M059J (cell line): ENCODE results near the gene ASCC1. TPM values are rescaled to one million over a fixed set of nuclear protein-coding genes. Genes with fewer than 3 reads are reported as not detected.
"Not testable (repeated sequence)": the region's sequence is repeated elsewhere in the genome, so short reads cannot be mapped to it uniquely, and the experiment has no call there.

Source experiments
- DNase-seq: peaks from one replicate; pipeline ENCODE4 v3.0.0-alpha.2; 2012; ENCODE audit warnings: low read depth
- total RNA-seq: library from RNA; depleted of rRNA; stranded (reverse); fragments of >200 nt; shearing (Covaris generic); gene quantifications from 2 replicates; pipeline ENCODE4 v1.2.3, GENCODE V29; 2014

ASCC1 gene
- total RNA-seq, 1 experiment from 2014 or later, result 37.1 TPM

DNA sequence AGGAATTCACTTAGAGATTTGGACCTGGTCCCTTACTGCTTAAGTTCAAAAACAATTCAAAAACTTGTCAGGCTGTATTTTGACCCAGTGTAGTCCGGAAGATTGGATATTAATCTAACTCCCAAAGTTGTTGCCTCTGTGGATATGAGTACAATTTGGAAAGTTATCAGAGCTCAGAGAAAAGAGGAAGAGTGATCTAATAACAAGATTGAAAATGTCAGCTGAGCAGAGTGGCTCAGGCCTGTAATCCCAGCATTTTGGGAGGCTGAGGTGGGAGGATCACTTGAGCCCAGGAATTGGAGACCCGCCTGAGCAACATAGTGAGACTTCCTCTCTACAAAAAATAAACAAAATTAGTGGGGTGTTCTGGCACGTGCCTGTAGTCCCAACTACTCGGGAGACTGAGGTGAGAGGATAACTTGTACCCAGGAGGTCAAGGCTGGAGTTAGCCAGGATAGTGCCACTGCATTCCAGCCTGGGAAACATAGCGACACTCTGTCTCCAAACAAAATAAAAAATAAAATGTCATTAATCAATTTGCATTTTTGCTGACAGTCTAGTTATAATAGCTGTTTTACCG is 3.2 kb upstream of the ASCC1 start:
- DNase-seq, result no peak

DNA sequence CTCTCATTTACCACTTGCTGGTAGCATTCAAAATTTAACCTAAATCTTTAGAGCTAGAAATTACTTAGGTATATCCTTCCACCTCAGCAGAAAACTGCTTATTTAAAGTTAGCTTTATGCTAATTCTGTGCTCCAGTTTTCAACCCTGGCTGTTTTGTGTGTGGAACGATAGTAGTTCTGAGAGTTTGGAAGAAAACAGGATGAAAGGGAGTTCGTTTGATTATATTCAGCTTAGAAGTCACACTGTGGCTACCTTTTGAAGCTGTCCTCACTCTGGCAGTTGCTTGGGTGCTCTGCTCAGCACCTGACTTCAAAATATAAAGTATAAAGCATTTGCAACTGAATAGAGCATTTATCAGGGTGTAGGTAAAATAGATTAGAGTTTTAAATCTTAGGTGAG is 2.6 kb upstream of the ASCC1 start:
- DNase-seq, result no peak

DNA sequence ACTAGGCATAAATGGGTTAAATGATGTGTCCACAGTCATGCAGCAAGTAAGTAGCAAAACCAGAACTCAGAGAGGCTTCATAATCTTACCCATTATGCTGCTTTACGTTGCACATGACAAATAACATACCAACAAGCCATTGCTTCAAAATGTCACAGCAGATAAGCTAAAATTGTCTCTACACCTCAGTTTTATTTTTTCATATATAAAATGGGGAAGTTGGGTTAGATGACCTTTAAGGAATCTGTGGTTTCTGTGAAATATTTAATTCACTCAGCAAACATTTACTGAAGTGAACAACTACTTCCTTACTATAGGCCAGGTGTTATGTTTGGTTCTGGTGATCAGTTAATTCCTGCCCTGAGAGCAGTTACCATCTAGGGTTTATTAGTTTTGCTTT is 2.2 kb upstream of the ASCC1 start:
- no peak for DNase-seq

DNA sequence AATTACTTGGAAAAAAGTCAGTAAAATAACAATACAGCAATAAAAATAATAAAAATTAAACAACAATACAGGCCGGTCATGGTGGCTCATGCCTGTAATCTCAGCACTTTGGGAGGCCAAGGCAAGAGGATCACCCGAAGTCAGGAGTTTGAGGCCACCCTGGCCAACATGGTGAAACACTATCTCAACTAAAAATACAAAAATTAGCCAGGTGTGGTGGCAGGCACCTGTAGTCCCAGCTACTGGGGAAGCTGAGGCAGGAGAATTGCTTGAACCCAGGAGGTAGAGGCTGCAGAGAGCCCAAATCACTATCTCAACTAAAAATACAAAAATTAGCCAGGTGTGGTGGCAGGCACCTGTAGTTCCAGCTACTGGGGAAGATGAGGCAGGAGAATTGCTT is 4.2 kb downstream of the ASCC1 start:
- DNase-seq, result not testable (repeated sequence)

DNA sequence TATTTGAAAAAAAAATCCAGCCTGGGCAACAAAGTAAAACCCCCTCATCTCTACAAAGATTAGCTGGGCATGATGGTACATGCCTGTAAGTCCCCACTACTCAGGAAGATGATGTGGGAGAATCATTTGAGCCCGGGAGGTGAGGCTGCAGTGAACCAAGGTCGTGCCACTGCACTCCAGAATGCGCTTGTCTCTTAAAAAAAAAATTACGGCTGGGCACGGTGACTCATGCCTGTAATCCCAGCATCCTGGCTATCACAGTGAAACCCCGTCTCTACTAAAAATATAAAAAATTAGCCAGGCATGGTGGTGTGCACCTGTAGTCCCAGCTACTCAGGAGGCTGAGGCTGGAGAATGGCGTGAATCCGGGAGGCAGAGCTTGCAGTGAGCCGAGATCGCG is 4.7 kb downstream of the ASCC1 start:
- peak; percentile 48 for DNase-seq

DNA sequence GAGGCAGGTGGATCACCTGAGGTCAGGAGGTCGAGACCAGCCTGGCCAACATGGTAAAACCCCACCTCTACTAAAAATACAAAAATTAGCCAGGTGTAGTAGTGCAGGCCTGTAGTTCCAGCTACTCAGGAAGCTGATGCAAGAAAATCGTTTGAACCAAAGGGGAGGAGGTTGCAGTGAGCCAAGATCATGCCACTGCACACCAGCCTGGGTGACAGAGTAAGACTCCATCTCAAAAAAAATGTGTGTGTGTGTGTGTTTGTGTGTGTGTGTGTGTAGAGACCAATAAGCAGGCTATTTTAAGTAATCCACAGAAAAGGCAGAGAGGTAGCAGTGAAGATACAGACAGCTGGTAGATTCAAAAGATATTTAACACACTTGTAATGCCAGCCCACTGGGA is 7.5 kb downstream of the ASCC1 start:
- not testable (repeated sequence) for DNase-seq

DNA sequence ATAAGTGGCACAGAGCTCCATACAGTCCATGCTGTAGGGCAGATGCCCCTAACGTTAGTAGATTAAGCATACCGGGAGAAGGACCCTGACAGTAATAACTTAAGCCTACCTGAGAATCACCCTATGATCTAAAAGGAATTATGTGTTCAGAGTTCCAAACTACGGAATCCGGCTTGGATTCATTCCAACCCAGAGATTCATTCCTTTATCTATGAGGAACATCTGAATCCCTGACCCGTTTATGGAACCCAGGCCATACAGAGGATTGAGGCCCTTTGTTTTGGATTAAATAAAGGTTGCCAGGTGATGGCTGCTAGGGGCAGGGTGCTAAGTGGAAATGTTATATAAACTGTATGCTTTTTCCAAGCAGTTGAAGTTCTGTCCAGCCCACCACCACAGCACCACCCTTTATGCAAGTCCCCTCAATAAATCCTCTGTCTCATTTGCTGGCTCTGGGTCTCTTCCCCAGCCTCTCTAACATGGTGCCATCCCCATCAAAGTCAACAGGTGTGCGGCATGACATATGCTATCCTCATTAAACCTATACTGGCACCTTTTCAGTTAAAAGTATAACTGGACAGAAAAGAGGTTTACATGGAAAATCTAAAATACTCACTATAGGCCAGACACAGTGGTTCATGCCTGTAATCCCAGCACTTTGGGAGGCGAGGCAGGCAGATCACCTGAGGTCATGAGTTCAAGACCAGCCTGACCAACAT is 9.4 kb downstream of the ASCC1 start:
- no peak for DNase-seq

DNA sequence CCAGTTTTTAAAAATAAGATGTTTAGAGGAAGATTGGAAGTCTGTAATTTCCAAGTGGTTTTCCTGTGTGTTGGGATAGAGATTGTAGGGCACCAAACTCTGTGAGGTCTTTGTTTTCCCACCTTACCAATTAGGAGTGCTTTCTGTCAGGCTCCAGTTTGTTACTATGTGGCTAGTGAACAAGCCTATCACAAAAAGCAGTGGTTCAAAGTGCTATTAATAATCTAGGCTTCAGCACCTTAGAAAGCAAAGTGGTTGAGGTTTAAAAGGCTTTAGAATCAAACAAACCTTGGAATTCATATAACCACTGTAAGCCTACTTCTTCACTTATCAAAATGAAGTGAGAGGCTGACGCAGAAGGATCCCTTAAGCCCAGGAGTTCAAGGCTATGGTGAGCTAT is 11.4 kb downstream of the ASCC1 start:
- no peak for DNase-seq

DNA sequence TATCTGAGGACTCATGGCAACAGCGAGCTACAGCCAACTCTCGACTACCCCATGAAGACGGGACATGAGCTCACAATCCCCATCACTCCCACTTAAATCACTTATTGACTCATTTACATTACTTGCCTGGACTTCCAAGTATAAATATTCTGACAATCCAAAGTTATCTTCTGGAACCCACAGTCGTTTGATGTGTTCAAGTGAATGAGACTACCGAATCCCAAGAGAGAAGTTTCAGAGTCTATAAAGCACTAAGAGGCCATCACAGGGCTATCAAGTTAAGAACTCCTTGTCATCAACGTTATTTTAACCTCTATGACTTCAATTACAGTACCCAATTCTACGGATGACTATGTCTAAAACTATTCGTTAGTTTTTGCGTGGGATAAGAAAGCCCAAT is 11.8 kb downstream of the ASCC1 start:
- DNase-seq, result no peak

DNA sequence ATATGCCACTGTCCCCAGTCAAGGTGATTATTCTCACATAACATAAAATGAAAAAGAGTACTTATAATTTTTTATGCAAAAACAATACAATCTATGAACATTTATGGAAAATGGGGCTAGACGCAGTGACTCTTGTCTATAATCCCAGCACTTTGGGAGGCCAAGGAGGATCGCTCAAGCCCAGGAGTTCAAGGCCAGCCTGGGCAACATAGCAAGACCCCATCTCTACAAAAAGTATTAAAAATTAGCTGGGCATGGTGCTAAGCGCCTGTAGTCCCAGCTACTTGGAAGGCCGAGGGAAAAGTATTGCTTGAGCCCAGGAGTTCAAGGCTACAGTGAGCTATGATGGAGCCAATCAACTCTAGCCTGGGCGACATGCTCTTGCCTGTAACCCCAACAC is 14.8 kb downstream of the ASCC1 start:
- no peak for DNase-seq

DNA sequence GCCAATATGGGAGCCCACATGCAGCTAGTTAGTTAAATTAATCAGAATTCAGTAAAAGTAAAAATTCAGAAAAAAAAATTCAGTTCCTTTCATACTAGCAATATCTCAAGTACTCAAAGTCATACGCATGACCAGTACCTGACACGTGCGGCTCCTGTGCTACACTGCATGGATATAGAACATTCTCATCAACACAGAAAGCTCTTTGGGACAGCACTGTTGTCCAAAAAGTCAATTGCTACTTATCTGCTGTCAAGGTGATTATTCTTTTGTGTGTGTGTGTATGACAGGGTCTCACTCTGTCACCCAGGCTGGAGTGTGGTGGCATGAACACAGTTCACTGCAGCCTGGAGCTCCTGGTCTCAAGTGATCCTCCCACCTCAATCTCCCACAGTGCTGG is 15.2 kb downstream of the ASCC1 start:
- no peak for DNase-seq

DNA sequence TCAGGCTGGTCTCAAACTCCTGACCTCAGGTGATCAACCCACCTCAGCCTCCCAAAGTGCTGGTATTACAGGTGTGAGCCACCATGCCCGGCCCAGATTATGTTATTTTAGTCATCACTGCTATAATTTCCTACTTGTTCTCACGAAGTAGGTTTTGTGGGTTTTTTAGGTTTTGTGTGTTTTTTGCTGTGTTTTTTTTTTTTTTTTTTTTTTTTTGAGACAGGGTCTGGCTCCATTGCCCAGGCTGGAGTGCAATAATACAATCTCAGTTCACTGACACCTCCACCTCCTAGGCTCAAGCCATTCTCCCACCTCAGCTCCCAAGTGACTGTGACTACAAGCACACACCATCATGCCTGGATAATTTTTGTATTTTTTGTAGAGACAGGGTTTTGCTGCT is 21.1 kb downstream of the ASCC1 start:
- no peak for DNase-seq

DNA sequence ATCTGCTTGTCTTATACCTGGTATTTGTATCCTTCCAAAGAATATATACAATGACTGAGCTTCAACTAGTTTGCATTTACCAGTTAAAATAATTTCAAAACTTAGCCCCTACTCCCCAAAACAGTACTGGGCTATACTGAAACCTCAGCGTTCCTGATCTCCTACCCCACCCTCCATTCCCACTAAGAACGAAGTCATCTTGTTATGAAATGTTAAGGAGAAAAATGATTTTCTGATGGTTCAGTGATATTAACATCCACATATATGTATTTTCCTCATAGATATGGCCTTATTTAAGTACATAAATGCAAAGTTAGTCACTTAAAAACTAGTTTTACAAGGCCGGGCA is 29.1 kb downstream of the ASCC1 start:
- no peak for DNase-seq

DNA sequence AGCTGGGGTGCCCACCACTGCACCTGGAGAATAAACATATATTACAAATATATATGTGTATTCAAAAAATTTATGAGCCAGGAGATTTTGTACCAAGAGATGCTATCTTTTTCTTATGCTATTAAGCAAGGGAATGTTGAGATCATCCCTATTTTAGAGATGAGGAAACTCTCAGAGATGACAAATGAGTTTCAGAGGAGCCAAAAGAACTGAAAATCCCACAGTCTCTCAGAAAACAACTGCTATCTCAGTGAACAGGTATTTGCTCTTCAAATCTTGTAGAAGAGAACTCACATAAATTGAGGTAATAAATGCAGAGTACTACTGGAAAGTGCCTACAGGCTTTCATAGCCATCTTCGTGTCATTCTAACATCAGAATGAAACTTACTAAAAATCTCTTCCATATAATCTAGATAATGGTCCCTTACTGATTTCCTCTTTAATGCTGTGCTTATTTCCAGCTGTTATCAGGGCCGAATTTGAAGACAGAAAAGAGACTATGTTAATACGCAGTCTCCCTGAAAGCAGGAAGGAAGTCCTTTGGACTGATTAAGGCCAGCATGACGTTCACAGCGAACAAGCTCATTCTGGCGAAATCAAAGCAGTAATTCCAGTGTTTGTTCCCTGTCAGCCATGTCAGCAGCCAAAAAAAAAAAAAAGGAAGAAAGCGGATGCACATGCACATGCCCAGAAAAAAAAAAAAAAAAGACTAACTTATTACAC is 29.7 kb downstream of the ASCC1 start:
- no peak for DNase-seq

DNA sequence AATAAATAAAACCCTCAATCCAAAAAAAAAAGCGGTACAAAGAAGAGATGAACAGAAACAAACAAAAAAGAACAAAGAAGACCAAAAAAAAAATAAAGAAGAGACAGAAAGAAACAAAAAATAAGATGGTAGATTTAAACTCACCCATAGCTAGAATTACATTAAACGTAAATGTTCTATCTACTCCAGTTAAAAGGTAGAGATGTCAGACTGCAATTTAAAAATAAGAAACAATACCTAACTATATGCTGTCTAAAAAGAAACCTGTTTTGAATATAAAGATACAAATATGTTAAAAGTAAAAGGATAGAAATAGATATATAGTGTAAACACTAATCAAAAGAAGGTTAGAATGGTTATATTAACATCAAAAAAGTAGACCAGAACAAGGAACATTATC is 31.9 kb downstream of the ASCC1 start:
- no peak for DNase-seq

DNA sequence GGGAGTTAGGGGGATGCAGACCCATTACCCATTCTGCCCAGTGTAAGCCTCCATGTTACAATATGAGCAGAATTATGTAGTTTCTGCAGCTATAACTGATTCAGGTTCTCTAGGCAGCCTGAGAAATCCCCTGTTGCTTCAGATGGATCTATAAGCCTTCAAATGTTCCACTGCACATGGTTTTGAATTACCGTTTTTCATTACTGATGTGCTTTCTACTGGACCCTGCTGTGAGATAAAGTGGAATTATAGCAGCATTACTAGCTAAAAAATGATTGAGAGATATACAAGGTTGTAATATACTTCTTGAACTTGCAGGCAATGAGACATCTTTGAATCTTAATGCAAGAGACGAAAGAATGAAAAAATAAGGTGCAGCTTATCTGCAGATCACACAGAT is 38.6 kb downstream of the ASCC1 start:
- DNase-seq, result no peak

DNA sequence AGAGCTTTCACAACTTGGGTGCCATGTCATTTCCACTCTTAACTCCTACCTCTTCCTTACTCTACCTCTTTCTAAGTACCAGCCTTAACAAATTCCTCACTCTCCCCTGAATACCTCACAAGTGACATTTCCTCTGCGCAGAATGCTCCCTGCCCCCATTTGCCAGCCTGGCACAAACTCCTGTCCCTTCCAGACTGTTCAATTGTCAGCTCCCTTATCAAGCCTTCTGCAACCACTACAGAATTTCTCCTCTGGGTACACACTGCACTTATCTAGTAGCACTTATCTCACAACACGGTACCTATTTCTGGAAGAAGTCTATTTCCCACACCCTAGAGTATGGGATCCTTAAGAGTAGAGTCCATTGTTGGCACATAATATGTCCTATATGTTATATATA is 39.4 kb downstream of the ASCC1 start:
- no peak for DNase-seq

DNA sequence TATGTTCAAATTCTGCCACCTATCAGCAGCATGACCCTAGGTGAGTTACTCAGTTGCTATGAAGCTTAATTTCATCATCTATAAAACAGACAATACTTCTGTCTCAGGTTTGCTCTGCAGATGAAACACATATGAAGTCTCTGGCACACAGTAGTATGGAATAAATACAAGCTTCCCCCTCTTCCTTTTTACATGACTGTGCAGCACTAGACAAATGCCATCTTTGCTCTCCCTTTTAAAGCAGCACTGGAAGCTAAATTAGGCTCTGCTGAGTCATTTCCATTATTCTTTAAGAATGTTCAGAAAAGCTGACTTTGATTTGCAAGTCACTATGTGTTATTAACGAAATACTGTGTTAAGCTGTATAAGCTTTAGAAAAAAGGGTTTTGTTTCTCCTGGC is 40.9 kb downstream of the ASCC1 start:
- DNase-seq, result peak; percentile 58

DNA sequence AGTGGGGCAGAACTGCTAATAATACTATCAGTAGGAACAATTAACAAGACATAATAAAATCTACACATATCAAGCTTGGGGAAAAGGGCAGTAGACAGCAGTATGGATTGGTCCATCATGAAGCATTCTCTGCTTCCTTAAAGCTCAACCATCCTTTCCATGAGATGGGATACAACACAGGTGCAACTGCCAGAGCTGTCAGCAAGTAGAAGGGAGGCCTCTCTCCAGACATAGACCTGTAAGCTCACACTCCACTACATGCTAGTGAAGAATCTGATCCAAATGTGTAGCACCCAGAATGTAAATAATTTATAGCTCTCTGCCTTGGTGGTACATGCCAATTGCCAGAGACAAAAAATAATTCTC is 41.8 kb downstream of the ASCC1 start:
- no peak for DNase-seq

DNA sequence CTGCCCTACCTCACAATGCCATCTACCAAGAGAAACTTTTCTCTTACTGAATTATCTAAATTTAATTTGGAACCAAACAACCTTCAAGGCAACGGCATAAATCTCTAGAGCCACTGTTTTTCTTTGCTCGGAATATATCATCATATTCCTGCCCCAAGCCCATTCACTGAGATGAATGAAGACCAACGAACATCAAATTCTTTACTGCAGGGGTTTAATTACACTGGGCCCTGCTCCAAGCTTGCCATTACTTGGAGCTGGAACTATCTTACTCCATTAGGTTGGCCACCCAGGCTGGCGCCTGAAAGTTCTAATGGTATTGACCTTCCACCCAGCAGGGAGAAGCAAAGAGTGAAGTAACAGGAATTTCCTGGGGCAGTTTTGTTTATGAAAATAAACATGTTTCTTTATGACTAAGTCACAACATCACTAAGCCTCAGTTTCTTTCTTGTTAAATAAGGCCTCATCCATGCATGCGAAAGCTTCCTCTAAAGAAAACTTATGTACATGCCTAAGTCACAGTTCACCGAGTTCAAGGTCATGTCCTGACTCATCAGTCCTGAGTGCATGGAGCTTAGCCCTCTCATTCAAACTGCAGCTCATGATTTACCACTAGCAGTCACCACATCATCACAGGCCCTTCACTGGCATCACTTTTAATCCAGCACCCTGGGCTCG is 42.3 kb downstream of the ASCC1 start:
- DNase-seq, result peak; percentile 92

DNA sequence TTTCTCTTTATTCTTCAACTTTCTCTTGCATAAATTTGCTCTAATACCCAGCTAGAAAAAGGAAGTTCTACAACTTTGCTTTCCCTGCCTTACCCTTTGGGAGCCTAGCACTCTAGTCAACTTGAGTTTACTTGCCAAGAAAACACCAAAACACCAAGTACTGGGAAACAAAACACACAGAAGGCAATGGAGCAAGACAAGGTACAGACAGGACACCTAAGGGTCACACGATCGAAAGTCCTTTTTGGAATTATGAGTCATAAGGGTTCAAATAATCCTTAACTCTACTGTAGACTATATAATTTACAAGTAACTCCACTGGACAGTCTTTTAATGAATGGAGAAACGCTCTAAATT is 42.8 kb downstream of the ASCC1 start:
- peak; percentile 65 for DNase-seq

DNA sequence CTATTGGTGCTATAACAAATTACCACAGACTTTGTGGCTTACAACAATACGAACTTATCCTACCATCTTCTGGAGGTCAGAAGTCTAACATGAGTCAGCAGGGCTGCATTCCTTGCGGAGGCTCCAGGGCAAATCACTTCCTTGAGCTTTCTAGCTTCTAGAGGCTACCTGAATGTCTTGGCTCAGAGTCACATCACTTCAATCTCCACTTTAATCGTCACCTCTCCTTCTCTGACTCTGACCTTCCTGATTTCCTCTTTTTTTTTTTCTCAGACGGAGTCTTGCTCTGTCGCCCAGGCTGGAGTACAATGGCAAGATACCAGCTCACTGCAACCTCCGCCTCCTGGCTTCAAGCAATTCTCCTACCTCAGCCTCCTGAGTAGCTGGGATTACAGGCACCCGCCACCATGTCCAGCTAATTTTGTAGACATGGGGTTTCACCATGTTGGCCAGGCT is 44.9 kb downstream of the ASCC1 start:
- DNase-seq, result peak; percentile 99

DNA sequence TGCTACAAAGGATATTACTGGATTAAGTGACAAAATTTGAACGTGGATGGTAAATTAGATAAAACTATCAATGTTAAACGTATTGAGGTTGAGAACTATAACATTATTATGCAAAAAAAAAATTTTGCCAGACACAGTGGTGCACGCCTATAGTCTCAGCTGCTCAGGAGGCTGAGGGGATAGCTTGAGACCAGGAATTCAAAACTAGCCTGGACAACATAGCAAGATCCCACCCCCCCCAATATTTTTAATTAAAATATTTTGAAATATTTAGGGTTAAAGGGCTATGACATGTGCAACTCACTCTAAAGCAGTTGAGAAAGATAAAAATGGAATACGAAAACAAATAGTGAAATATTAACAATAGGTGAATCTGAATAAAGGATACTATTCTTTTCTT is 45.3 kb downstream of the ASCC1 start:
- DNase-seq, result no peak
